Measurements from ENCODE around the gene GCGR. TPM values are rescaled to one million over a fixed set of nuclear protein-coding genes. Genes with fewer than 3 reads are reported as not detected.

GCGR gene
- total RNA-seq, 2 experiments from 2014 or later: not detected

DNA sequence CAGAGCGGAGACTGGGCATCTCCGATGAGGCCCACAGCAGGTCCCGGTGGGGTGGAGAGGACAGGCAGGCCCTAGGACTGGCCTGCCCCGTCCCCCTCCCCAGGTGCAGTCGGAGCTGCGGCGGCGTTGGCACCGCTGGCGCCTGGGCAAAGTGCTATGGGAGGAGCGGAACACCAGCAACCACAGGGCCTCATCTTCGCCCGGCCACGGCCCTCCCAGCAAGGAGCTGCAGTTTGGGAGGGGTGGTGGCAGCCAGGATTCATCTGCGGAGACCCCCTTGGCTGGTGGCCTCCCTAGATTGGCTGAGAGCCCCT is 9.4 kb downstream of the GCGR start:
- Histone ChIP-seq H4K20me1 (ENCODE audit: insufficient read depth, low read length) (no peaks in the 10 kb centered on the region), H2AFZ (ENCODE audit: low read length) (no peak overlapping the region), H3K9me3 (ENCODE audit: low read length) (no peaks in the 10 kb centered on the region), H3K4me3 (ENCODE audit: low read depth, low read length, poor library complexity, severe bottlenecking) (no peak overlapping the region), H3K4me1 (ENCODE audit: insufficient read depth, low read length, poor library complexity, severe bottlenecking) (no peaks in the 10 kb centered on the region), H3K27ac (ENCODE audit: low read depth, low read length, poor library complexity, severe bottlenecking) (no peak overlapping the region), H3K79me2 (ENCODE audit: insufficient read depth, low read depth, low read length) (no peaks in the 10 kb centered on the region), H3K4me2 (ENCODE audit: low read length) (no peak overlapping the region), H3K9me2 (ENCODE audit: insufficient read depth, low read length) (no peaks in the 10 kb centered on the region), H3K36me3 (ENCODE audit: insufficient read depth, low read length) (no peaks in the 10 kb centered on the region)
- TF ChIP-seq, protein P1, sequence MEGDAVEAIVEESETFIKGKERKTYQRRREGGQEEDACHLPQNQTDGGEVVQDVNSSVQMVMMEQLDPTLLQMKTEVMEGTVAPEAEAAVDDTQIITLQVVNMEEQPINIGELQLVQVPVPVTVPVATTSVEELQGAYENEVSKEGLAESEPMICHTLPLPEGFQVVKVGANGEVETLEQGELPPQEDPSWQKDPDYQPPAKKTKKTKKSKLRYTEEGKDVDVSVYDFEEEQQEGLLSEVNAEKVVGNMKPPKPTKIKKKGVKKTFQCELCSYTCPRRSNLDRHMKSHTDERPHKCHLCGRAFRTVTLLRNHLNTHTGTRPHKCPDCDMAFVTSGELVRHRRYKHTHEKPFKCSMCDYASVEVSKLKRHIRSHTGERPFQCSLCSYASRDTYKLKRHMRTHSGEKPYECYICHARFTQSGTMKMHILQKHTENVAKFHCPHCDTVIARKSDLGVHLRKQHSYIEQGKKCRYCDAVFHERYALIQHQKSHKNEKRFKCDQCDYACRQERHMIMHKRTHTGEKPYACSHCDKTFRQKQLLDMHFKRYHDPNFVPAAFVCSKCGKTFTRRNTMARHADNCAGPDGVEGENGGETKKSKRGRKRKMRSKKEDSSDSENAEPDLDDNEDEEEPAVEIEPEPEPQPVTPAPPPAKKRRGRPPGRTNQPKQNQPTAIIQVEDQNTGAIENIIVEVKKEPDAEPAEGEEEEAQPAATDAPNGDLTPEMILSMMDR (conservative IDR thresholded peaks at IDR 0.05; ENCODE audit: low read length): no peak
- no peak for TF ChIP-seq EZH2phosphoT487 (IDR thresholded peaks at IDR 0.05; ENCODE audit: borderline replicate concordance, low read depth, low read length)
- no peak for DNase-seq (ENCODE audit: low spot score)
- no TSS peak for BruUV-seq (replicated peaks)
- ChIA-PET CTCF (ENCODE audit: unreplicated experiment) (no interaction called here), POLR2A (no interaction called here)
- intact Hi-C loops (cut with micrococcal nuclease; ENCODE audit: unreplicated experiment): no loop called here

DNA sequence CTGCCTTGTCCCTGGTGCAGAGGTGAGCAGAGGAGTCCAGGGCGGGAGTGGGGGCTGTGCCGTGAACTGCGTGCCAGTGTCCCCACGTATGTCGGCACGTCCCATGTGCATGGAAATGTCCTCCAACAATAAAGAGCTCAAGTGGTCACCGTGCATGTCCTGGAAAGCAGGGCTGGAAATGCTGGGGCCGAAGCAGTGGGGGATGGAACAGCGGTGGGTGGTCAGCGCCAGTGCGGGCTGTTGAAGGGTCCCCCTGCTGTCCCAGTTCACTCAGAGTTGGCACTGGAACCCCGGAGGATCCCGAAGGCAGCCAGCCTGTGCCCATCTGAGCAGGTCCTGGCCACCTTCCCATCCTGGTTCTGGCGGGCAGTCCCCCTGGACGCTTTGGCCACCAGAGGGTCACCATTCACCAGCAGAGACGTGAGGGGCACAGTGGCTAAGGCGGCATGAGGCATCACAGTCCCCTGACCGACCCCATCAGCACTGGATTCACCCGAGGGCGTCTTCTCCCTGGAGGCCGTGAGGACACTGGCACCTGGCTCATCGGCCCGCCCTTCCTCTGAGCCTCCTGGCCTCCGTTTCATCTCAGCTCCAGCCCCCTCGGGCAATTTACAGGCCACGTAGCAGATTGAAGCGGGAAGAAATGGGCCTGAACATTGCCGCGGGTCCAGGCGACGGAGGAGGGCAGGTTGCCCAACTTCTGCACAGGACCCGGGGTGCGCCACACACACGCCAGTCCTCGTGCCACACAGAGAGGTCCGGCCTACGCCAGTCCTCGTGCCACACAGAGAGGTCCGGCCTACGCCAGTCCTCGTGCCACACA is 10.1 kb downstream of the GCGR start:
- H3K36me3 ChIP-seq (ENCODE audit: insufficient read depth, low read length): no peaks in the 10 kb centered on the region
- H3K27ac ChIP-seq (ENCODE audit: low read depth, low read length, poor library complexity, severe bottlenecking): no peak overlapping the region
- H3K9me2 ChIP-seq (ENCODE audit: insufficient read depth, low read length): no peaks in the 10 kb centered on the region
- ChIA-PET POLR2A (no interaction called here), CTCF (ENCODE audit: unreplicated experiment) (no interaction called here)
- H3K4me3 ChIP-seq (ENCODE audit: low read depth, low read length, poor library complexity, severe bottlenecking): no peak overlapping the region
- no peaks in the 10 kb centered on the region for H3K79me2 ChIP-seq (ENCODE audit: insufficient read depth, low read depth, low read length)
- intact Hi-C loops (cut with micrococcal nuclease; ENCODE audit: unreplicated experiment): no loop called here
- no peak for TF ChIP-seq EZH2phosphoT487 (IDR thresholded peaks at IDR 0.05; ENCODE audit: borderline replicate concordance, low read depth, low read length)
- TF ChIP-seq, protein P1 (conservative IDR thresholded peaks at IDR 0.05; ENCODE audit: low read length): no peak
- DNase-seq (ENCODE audit: low spot score): no peak
- H3K4me1 ChIP-seq (ENCODE audit: insufficient read depth, low read length, poor library complexity, severe bottlenecking): no peaks in the 10 kb centered on the region
- H3K9me3 ChIP-seq (ENCODE audit: low read length): no peaks in the 10 kb centered on the region
- no peak overlapping the region for H3K4me2 ChIP-seq (ENCODE audit: low read length)
- no peak overlapping the region for H2AFZ ChIP-seq (ENCODE audit: low read length)
- H4K20me1 ChIP-seq (ENCODE audit: insufficient read depth, low read length): no peaks in the 10 kb centered on the region
- no TSS peak for BruUV-seq (replicated peaks)

Measured in OCI-LY7 (cell line).